ENCODE results near the gene ADAT1. TPM values are rescaled to one million over a fixed set of nuclear protein-coding genes. Genes with fewer than 3 reads are reported as not detected.

ADAT1 gene
- total and polyA plus RNA-seq, 10 donors, result 13.2 to 120 (median 59.7) TPM

- H3K4me1 ChIP-seq, result peaks cover 38 to 90% (median 77%) of the 10 kb centered on the region in 6 donors
Observed at GRCh38 chr16:75570396-75571065, 52.5 kb downstream of the ADAT1 start.

DNA sequence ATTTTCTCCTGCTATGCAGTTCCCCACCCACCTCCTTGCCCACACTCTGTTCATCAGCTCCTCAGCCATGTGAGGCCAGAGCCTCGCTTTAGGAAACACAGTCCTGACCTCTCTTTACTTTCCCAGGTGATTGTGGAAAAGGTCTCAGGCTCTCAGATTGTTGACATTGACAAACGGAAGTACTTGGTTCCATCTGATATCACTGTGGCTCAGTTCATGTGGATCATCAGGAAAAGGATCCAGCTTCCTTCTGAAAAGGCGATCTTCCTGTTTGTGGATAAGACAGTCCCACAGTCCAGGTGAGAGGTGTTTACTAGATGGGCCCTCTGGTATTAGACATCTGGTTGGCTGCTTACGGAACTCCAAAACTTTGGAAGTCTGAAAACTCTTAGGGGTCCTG is 55.2 kb downstream of the ADAT1 start:
- TF ChIP-seq, protein P1, sequence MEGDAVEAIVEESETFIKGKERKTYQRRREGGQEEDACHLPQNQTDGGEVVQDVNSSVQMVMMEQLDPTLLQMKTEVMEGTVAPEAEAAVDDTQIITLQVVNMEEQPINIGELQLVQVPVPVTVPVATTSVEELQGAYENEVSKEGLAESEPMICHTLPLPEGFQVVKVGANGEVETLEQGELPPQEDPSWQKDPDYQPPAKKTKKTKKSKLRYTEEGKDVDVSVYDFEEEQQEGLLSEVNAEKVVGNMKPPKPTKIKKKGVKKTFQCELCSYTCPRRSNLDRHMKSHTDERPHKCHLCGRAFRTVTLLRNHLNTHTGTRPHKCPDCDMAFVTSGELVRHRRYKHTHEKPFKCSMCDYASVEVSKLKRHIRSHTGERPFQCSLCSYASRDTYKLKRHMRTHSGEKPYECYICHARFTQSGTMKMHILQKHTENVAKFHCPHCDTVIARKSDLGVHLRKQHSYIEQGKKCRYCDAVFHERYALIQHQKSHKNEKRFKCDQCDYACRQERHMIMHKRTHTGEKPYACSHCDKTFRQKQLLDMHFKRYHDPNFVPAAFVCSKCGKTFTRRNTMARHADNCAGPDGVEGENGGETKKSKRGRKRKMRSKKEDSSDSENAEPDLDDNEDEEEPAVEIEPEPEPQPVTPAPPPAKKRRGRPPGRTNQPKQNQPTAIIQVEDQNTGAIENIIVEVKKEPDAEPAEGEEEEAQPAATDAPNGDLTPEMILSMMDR (IDR thresholded peaks at IDR 0.05 in 8 of 11, conservative IDR thresholded peaks at IDR 0.05 in 3 of 11), result no peak
- no peak for TF ChIP-seq POLR2AphosphoS5 (IDR thresholded peaks at IDR 0.05)
- no peak for TF ChIP-seq POLR2A (IDR thresholded peaks at IDR 0.05)

More at GRCh38 chr16:75570396-75571065, 52.5 kb downstream of the ADAT1 start:
- Histone ChIP-seq H3K36me3 (peaks cover 0 to 82% (median 72%) of the 10 kb centered on the region in 6 donors), H3K27me3 (replicated peaks in 1 of 7) (no peaks in the 10 kb centered on the region), H3K27ac (peak overlapping the region in 6 of 8 donors; percentile 45 to 67 (median 60)), H3K9me3 (no peaks in the 10 kb centered on the region), H3K4me3 (no peak overlapping the region)
- intact Hi-C loops (cut with DNase I; ENCODE audit: low total_unique reads), result no loop called here
- no peak for DNase-seq
- 57 to 67% (median 59%) methylated on average over 5 of the region's 5 CpGs for WGBS, 5 donors
- TF ChIP-seq, protein P1 (IDR thresholded peaks at IDR 0.05 in 8 of 11, conservative IDR thresholded peaks at IDR 0.05 in 3 of 11), result no peak
- TF ChIP-seq POLR2AphosphoS5 (IDR thresholded peaks at IDR 0.05) (no peak), POLR2A (IDR thresholded peaks at IDR 0.05) (no peak)

DNA sequence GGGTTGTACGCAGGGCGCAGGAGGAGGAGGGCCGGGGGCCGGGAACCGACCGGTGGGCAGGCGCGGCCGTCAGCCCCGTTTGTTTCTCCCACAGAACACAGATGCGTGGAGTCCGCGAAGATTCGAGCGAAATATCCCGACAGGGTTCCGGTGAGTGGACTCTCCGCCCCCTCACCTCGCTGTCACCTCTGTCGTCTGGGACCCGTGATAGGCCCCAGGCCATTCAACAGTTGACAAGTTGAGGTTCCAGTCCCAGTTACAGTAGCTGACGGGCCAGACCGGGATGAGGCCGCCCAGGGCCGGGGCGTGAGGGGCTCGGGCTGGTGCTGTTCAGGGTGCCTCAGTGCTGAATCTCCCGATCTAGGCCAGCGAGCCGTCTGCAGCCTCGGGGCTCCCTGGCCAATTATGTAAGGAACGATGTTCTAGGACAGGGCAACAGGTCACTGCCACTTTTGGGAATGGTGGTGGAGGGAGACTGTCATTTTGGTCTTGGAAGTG is 56.3 kb downstream of the ADAT1 start:
- DNase-seq, result no peak
- no peaks in the 10 kb centered on the region for H3K9me3 ChIP-seq
- 1 to 5% (median 3%) methylated on average over 14 to 32 of the region's 32 CpGs for WGBS, 5 donors

More for the DNA sequence above, 55.2 kb downstream of the ADAT1 start:
- H3K27ac ChIP-seq, result peak overlapping the region in 3 of 8 donors; percentile 28 to 67 (median 65)
- 81 to 94% (median 81%) methylated on average over 4 of the region's 4 CpGs for WGBS, 5 donors
- H3K4me3 ChIP-seq, result peak overlapping the region in 2 of 8 donors; percentile 78 to 97
- DNase-seq, result no peak
- intact Hi-C loops (cut with DNase I; ENCODE audit: low total_unique reads), result loop anchor here (5.0 kb wide), 1 partner anchor 54 kb away; the partner anchor contains the start of gene ADAT1
- H3K36me3 ChIP-seq, result peaks cover 0 to 55% (median 47%) of the 10 kb centered on the region in 6 donors
- H3K9me3 ChIP-seq, result no peaks in the 10 kb centered on the region
- peaks cover 40 to 80% (median 67%) of the 10 kb centered on the region in 6 donors for H3K4me1 ChIP-seq
- no peaks in the 10 kb centered on the region for H3K27me3 ChIP-seq (replicated peaks in 1 of 7)

More for the DNA sequence above, 56.3 kb downstream of the ADAT1 start:
- TF ChIP-seq, protein P1 (IDR thresholded peaks at IDR 0.05 in 8 of 11, conservative IDR thresholded peaks at IDR 0.05 in 3 of 11), result no peak
- TF ChIP-seq POLR2A (IDR thresholded peaks at IDR 0.05) (no peak), POLR2AphosphoS5 (IDR thresholded peaks at IDR 0.05) (no peak)
- Histone ChIP-seq H3K27me3 (replicated peaks in 1 of 7) (no peaks in the 10 kb centered on the region), H3K4me1 (peaks cover 38 to 69% (median 59%) of the 10 kb centered on the region in 6 donors), H3K4me3 (peak overlapping the region; percentile 70 to 98 (median 94)), H3K27ac (peak overlapping the region; percentile 83 to 96 (median 88)), H3K36me3 (peaks cover 0 to 44% (median 36%) of the 10 kb centered on the region in 6 donors)
- intact Hi-C loops (cut with DNase I; ENCODE audit: low total_unique reads), result loop anchor here (5.0 kb wide), 1 partner anchor 55 kb away; the partner anchor contains the start of gene ADAT1

Data from spleen (tissue), 11 donors.